HepG2 (cell line): ENCODE results near the gene YBX2. TPM values are rescaled to one million over a fixed set of nuclear protein-coding genes. Genes with fewer than 3 reads are reported as not detected.

Source experiments
- ATAC-seq: fragments of 200-7000 bp; cut with Tn5 transposase; 3 replicates; pipeline ENCODE4 v1.9.1; 2020; ENCODE audit warnings: mild to moderate bottlenecking, moderate library complexity
- BruUV-seq: library from RNA; stranded (reverse); fragments of 400-500 nt; replicated peaks from 2 replicates; lab custom pipeline; 2021; lab: Mats Ljungman, UMichigan
- CTCF ChIA-PET: fragments of 300-600 bp; formaldehyde crosslinking; extraction: SDS; loops from one replicate; lab custom pipeline; 2021; ENCODE audit warnings: low total read pairs, inconsistent platforms, low intra/inter-chr PET ratio; lab: Yijun Ruan, JAX
- POLR2A ChIA-PET: fragments of 350-600 bp; sonication (Branson Sonifier 250); formaldehyde crosslinking; loops from one replicate; lab custom pipeline; 2020; ENCODE audit warnings: antibody characterized with exemption, inconsistent platforms; lab: Yijun Ruan, JAX
- DNase-seq: peaks from one replicate; pipeline ENCODE4 v3.0.0-alpha.2; 2015; ENCODE audit warnings: low spot score
- FAIRE-seq: peaks from 3 replicates; lab custom pipeline; 2011; peaks lifted over from hg19 to GRCh38; lab: Jason Lieb, UNC
- H2AFZ ChIP-seq: one replicate; pipeline ENCODE4 v1.6.1; 2011; ENCODE audit warnings: low read length, inconsistent platforms
- H3K27ac ChIP-seq: fragments of 300-600 bp; 3 replicates; pipeline ENCODE4 v1.8.0; 2011; ENCODE audit warnings: mixed run types, mild to moderate bottlenecking, mixed read lengths, low read length, inconsistent platforms; ENCODE audit not compliant: insufficient read depth; ENCODE audit errors: extremely low read length
- H3K27me3 ChIP-seq, 2 experiments: fragments of 200-600 bp in 1 of 2; 2 replicates in 1 of 2; 3 replicates in 1 of 2; pipeline versions ENCODE4 v1.6.0 to v1.8.0; 2011; ENCODE audit warnings: low read length in 2 of 2, mild to moderate bottlenecking in 2 of 2, moderate library complexity in 2 of 2, inconsistent platforms in 1 of 2; ENCODE audit not compliant: insufficient read depth in 2 of 2, control insufficient read depth in 1 of 2
- H3K36me3 ChIP-seq, 2 experiments: fragments of 200-600 bp in 1 of 2; replicated peaks in 1 of 2; 2 replicates in 1 of 2; 3 replicates in 1 of 2; pipeline versions ENCODE4 v1.5.1 to v1.8.0; 2011; ENCODE audit warnings: low read length in 2 of 2, inconsistent platforms in 1 of 2; ENCODE audit not compliant: insufficient read depth in 2 of 2, control insufficient read depth in 1 of 2
- H3K4me1 ChIP-seq: 2 replicates; pipeline ENCODE4 v1.5.1; 2012; ENCODE audit warnings: low read length, inconsistent platforms; ENCODE audit not compliant: insufficient read depth
- H3K4me2 ChIP-seq: 2 replicates; pipeline ENCODE4 v1.6.0; 2011; ENCODE audit warnings: low read depth, low read length, inconsistent platforms
- H3K4me3 ChIP-seq, 3 experiments: fragments of 200-600 bp in 1 of 3; sonication (generic), shearing (Covaris generic) in 1 of 3; replicated peaks in 1 of 3; 2 replicates each; pipeline ENCODE4 v1.5.1; 2011 to 2016; ENCODE audit warnings: low read length in 3 of 3, inconsistent platforms in 2 of 3, low read depth in 2 of 3, mild to moderate bottlenecking in 2 of 3, control low read depth in 1 of 3, mixed read lengths in 1 of 3; ENCODE audit not compliant: insufficient read depth in 1 of 3
- H3K79me2 ChIP-seq: one replicate; pipeline ENCODE4 v1.6.1; 2011; ENCODE audit warnings: low read length, inconsistent platforms; ENCODE audit not compliant: insufficient read depth
- H3K9ac ChIP-seq: 2 replicates; pipeline ENCODE4 v1.6.0; 2011; ENCODE audit warnings: mild to moderate bottlenecking, low read depth, low read length, inconsistent platforms; ENCODE audit not compliant: insufficient read depth
- H3K9me3 ChIP-seq: 2 replicates; pipeline ENCODE4 v1.5.1; 2012; ENCODE audit warnings: mild to moderate bottlenecking, low read length
- H4K20me1 ChIP-seq: 2 replicates; pipeline ENCODE4 v1.6.0; 2011; ENCODE audit warnings: inconsistent platforms, mild to moderate bottlenecking, low read length, moderate library complexity; ENCODE audit not compliant: insufficient read depth
- ATF7-NPFF ChIP-seq: sonication (generic); formaldehyde crosslinking; IDR thresholded peaks from 2 replicates; pipeline ENCODE4 v1.8.1; 2023; ENCODE audit warnings: mild to moderate bottlenecking, low read depth, missing genetic modification reagents, moderate library complexity
- RORA ChIP-seq: sonication (generic); formaldehyde crosslinking; IDR thresholded peaks from 2 replicates; pipeline ENCODE4 v1.5.0; 2020; ENCODE audit warnings: mild to moderate bottlenecking, missing genetic modification reagents, moderate library complexity
- ZNF234 ChIP-seq: sonication (generic); formaldehyde crosslinking; conservative IDR thresholded peaks from 2 replicates; pipeline ENCODE4 v1.5.1; 2020; ENCODE audit warnings: mild to moderate bottlenecking, missing genetic modification reagents
- WGBS: methylation state at CpG from one replicate; pipeline ENCODE4 v1.1.6; 2017; ENCODE audit warnings: low lambda C conversion rate; 5-methylcytosine and 5-hydroxymethylcytosine counted together
- in situ Hi-C: cut with HindIII; loops from 2 replicates; pipeline ENCODE4 v1.10.0; 2017; ENCODE audit warnings: low pct_unique_long_range_greater_than_20kb; ENCODE audit not compliant: extremely low pct_ligation_motif_present
- intact Hi-C: fragments of 100-400 bp; cut with micrococcal nuclease; formaldehyde crosslinking; loops from one replicate; pipeline ENCODE4 v1.10.0; 2022; ENCODE audit not compliant: unreplicated experiment
- polyA plus RNA-seq, 8 experiments: library from polyadenylated mRNA; depleted of rRNA in 3 of 8; stranded (reverse) in 7 of 8; unstranded in 1 of 8; fragments of >200 nt; fragmentation: Illumina TruSeq in 4 of 8; extraction: Trizol in 4 of 8; gene quantifications; 2 replicates each; pipeline versions ENCODE4 v1.2.1 to v1.2.3, GENCODE V29; 2011 to 2016; ENCODE audit warnings: low read depth in 4 of 8, missing spikeins in 1 of 8, mixed read lengths in 1 of 8; ENCODE audit not compliant: insufficient read depth in 1 of 8
- total RNA-seq, 5 experiments: library from RNA; depleted of rRNA; stranded (reverse); fragments of >200 nt; fragmentation: Illumina TruSeq; extraction: Trizol; gene quantifications; 2 replicates each; pipeline ENCODE4 v1.2.3, GENCODE V29; 2016; ENCODE audit warnings: low read depth in 1 of 5
- TF ChIP-seq, protein P1 (sequence below), 2 experiments: sonication (generic) in 1 of 2; formaldehyde crosslinking in 1 of 2; IDR thresholded peaks; 2 replicates each; pipeline versions ENCODE4 v1.6.1 to v1.9.0; 2014 to 2022; ENCODE audit warnings: antibody characterized with exemption in 1 of 2, borderline replicate concordance in 1 of 2, inconsistent platforms in 1 of 2, low read depth in 1 of 2, missing genetic modification reagents in 1 of 2

The YBX2 gene
- total and polyA plus RNA-seq, 2 of the 13 experiments (the other 11 are each of a cell fraction or from before 2014, with no cell fraction given), result 0.12 to 0.22 TPM

DNA sequence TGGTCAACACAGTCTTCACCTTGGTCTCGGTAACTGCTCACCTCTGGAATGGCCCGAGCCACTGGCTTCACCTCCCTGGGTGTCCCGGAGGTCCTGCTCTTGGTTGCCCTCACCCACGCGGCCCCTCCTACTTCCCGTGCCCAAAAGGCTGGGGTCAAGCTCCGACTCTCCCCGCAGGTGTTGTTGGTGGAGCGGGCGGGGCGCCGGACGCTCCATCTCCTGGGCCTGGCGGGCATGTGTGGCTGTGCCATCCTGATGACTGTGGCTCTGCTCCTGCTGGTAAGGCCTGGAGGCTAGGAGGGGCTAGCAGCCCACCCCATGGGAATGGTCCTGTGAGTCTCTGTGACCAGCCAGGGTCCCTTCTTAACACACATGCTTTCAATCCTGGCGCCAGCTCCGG lies 9.5 kb downstream of the YBX2 start:
- Histone ChIP-seq H4K20me1 (no peaks in the 10 kb centered on the region), H3K4me3 (no peak overlapping the region), H3K9ac (no peak overlapping the region), H3K9me3 (no peaks in the 10 kb centered on the region), H3K79me2 (no peaks in the 10 kb centered on the region), H3K4me2 (no peak overlapping the region), H3K36me3 (peaks cover 8 to 9% of the 10 kb centered on the region in 2 experiments; a peak in 4 of 5 replicates), H3K4me1 (peaks cover 26% of the 10 kb centered on the region), H3K27ac (no peak overlapping the region), H3K27me3 (no peaks in the 10 kb centered on the region), H2AFZ (no peak overlapping the region)
- ChIA-PET POLR2A (interaction anchor here (1.4 kb wide), 1 partner anchor 28 kb away, joined by 3 read pairs; no protein-coding TSS in a partner anchor), CTCF (no interaction called here)
- intact Hi-C loops, result loop anchor here (5.0 kb wide), 1 partner anchor 43 kb away; the partner anchor contains the start of gene GABARAP
- FAIRE-seq (no peak), ATAC-seq (no peak), DNase-seq (no peak)
- in situ Hi-C loops, result loop anchor here (10.0 kb wide), 1 partner anchor 240 kb away; the partner anchor contains the start of gene SLC16A11
- 95% methylated on average over 8 of the region's 16 CpGs for WGBS
- no TSS peak for BruUV-seq
- TF ChIP-seq RORA (CRISPR knock-in tag), result no peak
- TF ChIP-seq ZNF234 (CRISPR knock-in tag), result no peak
- no peak for TF ChIP-seq ATF7-NPFF (CRISPR knock-in tag)
- TF ChIP-seq, protein P1, sequence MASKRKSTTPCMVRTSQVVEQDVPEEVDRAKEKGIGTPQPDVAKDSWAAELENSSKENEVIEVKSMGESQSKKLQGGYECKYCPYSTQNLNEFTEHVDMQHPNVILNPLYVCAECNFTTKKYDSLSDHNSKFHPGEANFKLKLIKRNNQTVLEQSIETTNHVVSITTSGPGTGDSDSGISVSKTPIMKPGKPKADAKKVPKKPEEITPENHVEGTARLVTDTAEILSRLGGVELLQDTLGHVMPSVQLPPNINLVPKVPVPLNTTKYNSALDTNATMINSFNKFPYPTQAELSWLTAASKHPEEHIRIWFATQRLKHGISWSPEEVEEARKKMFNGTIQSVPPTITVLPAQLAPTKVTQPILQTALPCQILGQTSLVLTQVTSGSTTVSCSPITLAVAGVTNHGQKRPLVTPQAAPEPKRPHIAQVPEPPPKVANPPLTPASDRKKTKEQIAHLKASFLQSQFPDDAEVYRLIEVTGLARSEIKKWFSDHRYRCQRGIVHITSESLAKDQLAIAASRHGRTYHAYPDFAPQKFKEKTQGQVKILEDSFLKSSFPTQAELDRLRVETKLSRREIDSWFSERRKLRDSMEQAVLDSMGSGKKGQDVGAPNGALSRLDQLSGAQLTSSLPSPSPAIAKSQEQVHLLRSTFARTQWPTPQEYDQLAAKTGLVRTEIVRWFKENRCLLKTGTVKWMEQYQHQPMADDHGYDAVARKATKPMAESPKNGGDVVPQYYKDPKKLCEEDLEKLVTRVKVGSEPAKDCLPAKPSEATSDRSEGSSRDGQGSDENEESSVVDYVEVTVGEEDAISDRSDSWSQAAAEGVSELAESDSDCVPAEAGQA (IDR thresholded peaks at IDR 0.05; ENCODE audit: low read depth), result no peak
- TF ChIP-seq, protein P1 (CRISPR knock-in tag; IDR thresholded peaks at IDR 0.05; ENCODE audit: borderline replicate concordance), result no peak
